GM12878 (cell line): ENCODE measurements around the gene SYNGR3. TPM values are rescaled to one million over a fixed set of nuclear protein-coding genes. Genes with fewer than 3 reads are reported as not detected.

ENCODE experiments used
- BHLHE40 ChIP-seq, 2 experiments: fragments of 450-650 bp in 1 of 2; IDR thresholded peaks; 2 replicates each; pipeline ENCODE4 v1.6.1; 2011 to 2017; ENCODE audit warnings: low read depth in 2 of 2, borderline replicate concordance in 1 of 2, improper control_type of control experiment in 1 of 2, low read length in 1 of 2, mild to moderate bottlenecking in 1 of 2
- LARP7 ChIP-seq: fragments of 450-650 bp; IDR thresholded peaks from 2 replicates; pipeline ENCODE4 v1.6.1; 2017; ENCODE audit warnings: mild to moderate bottlenecking
- NR2C1 ChIP-seq: fragments of 450-650 bp; IDR thresholded peaks from 2 replicates; pipeline ENCODE4 v1.6.1; 2017; ENCODE audit warnings: antibody characterized with exemption, mild to moderate bottlenecking, moderate library complexity
- NR2F1 ChIP-seq: fragments of 450-650 bp; conservative IDR thresholded peaks from 2 replicates; pipeline ENCODE4 v1.6.1; 2017; ENCODE audit warnings: mild to moderate bottlenecking
- PBX3 ChIP-seq: IDR thresholded peaks from 2 replicates; pipeline ENCODE4 v1.6.1; 2011; ENCODE audit warnings: mild to moderate bottlenecking, low read depth, low read length, moderate library complexity; ENCODE audit not compliant: insufficient replicate concordance
- PKNOX1 ChIP-seq: fragments of 450-650 bp; IDR thresholded peaks from 2 replicates; pipeline ENCODE4 v1.6.1; 2016; ENCODE audit warnings: mild to moderate bottlenecking
- POU2F2 ChIP-seq: IDR thresholded peaks from 3 replicates; pipeline ENCODE4 v1.6.1; 2011; ENCODE audit warnings: low read depth, mild to moderate bottlenecking, low read length, borderline replicate concordance
- RFX5 ChIP-seq: IDR thresholded peaks from 2 replicates; pipeline ENCODE4 v1.6.1; 2011; ENCODE audit warnings: low read depth, low read length, improper control_type of control experiment
- SP1 ChIP-seq: IDR thresholded peaks from one replicate; pipeline ENCODE4 v1.6.1; 2011; ENCODE audit warnings: low read depth, low read length
- YY1 ChIP-seq: IDR thresholded peaks from 2 replicates; pipeline ENCODE4 v1.6.1; 2011; ENCODE audit warnings: low read depth, mild to moderate bottlenecking, low read length
- polyA plus RNA-seq, 11 experiments: library from polyadenylated mRNA; depleted of rRNA in 4 of 11; unstranded in 6 of 11; stranded (reverse) in 5 of 11; fragments of >200 nt; fragmentation: Nextera tagmentation in 4 of 11; fragmentation: Illumina TruSeq in 1 of 11; extraction: Ambion mirVana in 4 of 11; extraction: Trizol in 1 of 11; gene quantifications; 1 replicate in 1 of 11; 2 replicates in 10 of 11; pipeline versions ENCODE4 v1.2.1 to v1.2.3, GENCODE V29; 2011 to 2016; ENCODE audit warnings: inconsistent platforms in 2 of 11, missing spikeins in 2 of 11, low read depth in 1 of 11
- total RNA-seq, 4 experiments: library from RNA; depleted of rRNA in 3 of 4; stranded (reverse); fragments of >200 nt in 3 of 4; fragmentation: Illumina TruSeq in 1 of 4; extraction: Trizol in 1 of 4; gene quantifications; 2 replicates each; pipeline versions ENCODE4 v1.2.1 to v1.2.3, GENCODE V29; 2013 to 2021

SYNGR3 gene
- total and polyA plus RNA-seq, 10 of the 15 experiments (the other 5 are each of a cell fraction or from before 2014, with no cell fraction given): 1.2 to 18.1 (median 6.6) TPM

GRCh38 chr16:2003827-2004641 lies 14.3 kb downstream of the SYNGR3 start (continued):
- TF ChIP-seq PKNOX1 (peak; percentile 83), BHLHE40 (IDR thresholded peaks at IDR 0.05; ENCODE audit: borderline replicate concordance in 1 of 2, low read depth in 2 of 2, low read length in 1 of 2) (peak; percentile 46 to 47; a peak in 2 of 4 replicates), POU2F2 (0 out of 3 replicates have a peak, but pooled peaks have one; percentile 32), YY1 (peak; percentile 83), NR2C1 (0 out of 2 replicates have a peak, but pooled peaks have one; percentile 15), RFX5 (no peak), LARP7 (0 out of 2 replicates have a peak, but pooled peaks have one; percentile 18), SP1 (peak; percentile 75), PBX3 (peak; percentile 43), NR2F1 (peak; percentile 66; the same call in 1 of the 2 replicates)
